ENCODE measurements around the gene ST6GAL1.

GRCh38 chr3:186953011-186953487 lies 22.7 kb downstream of the ST6GAL1 start:
- TF ChIP-seq CTCF (conservative IDR thresholded peaks at IDR 0.05; ENCODE audit: low read depth, low read length) (no peak), EZH2 (IDR thresholded peaks at IDR 0.05; ENCODE audit: borderline replicate concordance, low read depth, low read length, poor library complexity, severe bottlenecking) (no peak)

All from A673 (cell line).